SU-DHL-6 (cell line): ENCODE data around the gene TREM1.

ENCODE experiments used
- H2AFZ ChIP-seq: fragments of 200-600 bp; sonication (generic); 2 replicates; pipeline ENCODE4 v1.6.1; 2014; ENCODE audit warnings: low read depth, mild to moderate bottlenecking, moderate library complexity, mixed read lengths, antibody characterized with exemption, low read length; ENCODE audit not compliant: severe bottlenecking
- H3F3A ChIP-seq: fragments of 200-600 bp; shearing (Covaris generic); 2 replicates; pipeline ENCODE4 v1.6.0; 2016; ENCODE audit warnings: antibody characterized with exemption, mild to moderate bottlenecking; ENCODE audit not compliant: insufficient read depth
- H3K27ac ChIP-seq: fragments of 200-600 bp; sonication (generic); 2 replicates; pipeline ENCODE4 v1.5.1; 2016; ENCODE audit warnings: low read depth, mild to moderate bottlenecking, low read length, moderate library complexity, mixed read lengths
- H3K27me3 ChIP-seq: fragments of 200-600 bp; sonication (generic), shearing (Covaris generic); 2 replicates; pipeline ENCODE4 v1.6.0; 2014; ENCODE audit warnings: mild to moderate bottlenecking, low read length
- H3K36me3 ChIP-seq: fragments of 200-600 bp; sonication (generic); 2 replicates; pipeline ENCODE4 v1.6.1; 2014; ENCODE audit warnings: mild to moderate bottlenecking, low read length, mixed read lengths
- H3K4me2 ChIP-seq: fragments of 300-600, 200-600 bp; shearing (Covaris generic), sonication (generic); 2 replicates; pipeline ENCODE4 v1.6.0; 2014; ENCODE audit warnings: low read length, low read depth, mild to moderate bottlenecking; ENCODE audit not compliant: poor library complexity, severe bottlenecking
- H3K4me3 ChIP-seq: fragments of 200-600 bp; sonication (generic); 2 replicates; pipeline ENCODE4 v1.5.1; 2014; ENCODE audit warnings: antibody characterized with exemption, low read length, mild to moderate bottlenecking, mixed read lengths; ENCODE audit not compliant: insufficient read depth, poor library complexity, severe bottlenecking
- H3K79me2 ChIP-seq: fragments of 200-600 bp; sonication (generic); 2 replicates; pipeline ENCODE4 v1.6.1; 2014; ENCODE audit warnings: mild to moderate bottlenecking, low read length, moderate library complexity; ENCODE audit not compliant: insufficient read depth
- H3K9ac ChIP-seq: fragments of 200-600 bp; sonication (generic); 2 replicates; pipeline ENCODE4 v1.7.0; 2014; ENCODE audit warnings: mild to moderate bottlenecking, low read length
- H3K9me2 ChIP-seq: fragments of 200-600 bp; sonication (generic); replicated peaks from 2 replicates; pipeline ENCODE4 v1.6.1; 2014; ENCODE audit warnings: low read length; ENCODE audit not compliant: insufficient read depth
- H3K9me3 ChIP-seq: fragments of 200-600 bp; sonication (generic); 2 replicates; pipeline ENCODE4 v1.6.1; 2014; ENCODE audit warnings: low read length, mixed read lengths; ENCODE audit not compliant: insufficient read depth
- H4K20me1 ChIP-seq: fragments of 200-600 bp; sonication (generic); 2 replicates; pipeline ENCODE4 v1.6.1; 2014; ENCODE audit warnings: low read depth, mild to moderate bottlenecking, antibody characterized with exemption, low read length, moderate library complexity, mixed read lengths
- EZH2phosphoT487 ChIP-seq: fragments of 200-600 bp; sonication (generic), shearing (Covaris generic); conservative IDR thresholded peaks from 2 replicates; pipeline ENCODE4 v1.6.1; 2018; ENCODE audit warnings: mild to moderate bottlenecking, antibody characterized with exemption, low read length, moderate library complexity, mixed read lengths
- TF ChIP-seq, protein P1 (sequence below): fragments of 200-600 bp; sonication (generic); IDR thresholded peaks from one replicate; pipeline ENCODE4 v1.5.1; 2017; ENCODE audit warnings: antibody characterized with exemption, mild to moderate bottlenecking, low read length, moderate library complexity; ENCODE audit not compliant: insufficient read depth, poor library complexity, severe bottlenecking

The TREM1 gene

DNA sequence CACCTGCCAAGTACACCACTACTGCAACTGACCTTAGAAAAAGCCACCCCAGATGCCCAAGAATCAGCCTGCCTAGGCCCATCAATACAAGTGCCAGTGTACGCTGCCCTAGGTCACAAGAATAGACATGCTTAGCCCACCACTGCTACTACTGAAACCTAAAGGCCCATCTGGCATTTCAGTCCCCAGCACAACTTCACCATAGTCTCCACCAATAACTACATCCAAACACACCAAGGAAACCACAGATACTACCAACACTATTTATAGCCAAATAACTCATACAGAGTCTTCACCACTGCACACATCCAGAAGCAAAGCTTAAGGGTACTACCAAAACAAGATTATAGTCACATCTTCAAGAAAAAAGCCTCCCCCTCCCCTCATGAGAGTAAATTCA is 30.1 kb downstream of the TREM1 start:
- Histone ChIP-seq H4K20me1 (no peaks in the 10 kb centered on the region), H3K4me3 (no peak overlapping the region), H3K9ac (no peak overlapping the region), H3K27ac (no peak overlapping the region), H3K4me2 (no peak overlapping the region), H3K9me3 (peaks cover 8% of the 10 kb centered on the region; the same call in 1 of the 2 replicates), H3F3A (no peaks in the 10 kb centered on the region), H3K9me2 (no peaks in the 10 kb centered on the region), H3K79me2 (no peaks in the 10 kb centered on the region), H3K36me3 (no peaks in the 10 kb centered on the region), H3K27me3 (no peaks in the 10 kb centered on the region), H2AFZ (no peak overlapping the region)
- TF ChIP-seq, protein P1, sequence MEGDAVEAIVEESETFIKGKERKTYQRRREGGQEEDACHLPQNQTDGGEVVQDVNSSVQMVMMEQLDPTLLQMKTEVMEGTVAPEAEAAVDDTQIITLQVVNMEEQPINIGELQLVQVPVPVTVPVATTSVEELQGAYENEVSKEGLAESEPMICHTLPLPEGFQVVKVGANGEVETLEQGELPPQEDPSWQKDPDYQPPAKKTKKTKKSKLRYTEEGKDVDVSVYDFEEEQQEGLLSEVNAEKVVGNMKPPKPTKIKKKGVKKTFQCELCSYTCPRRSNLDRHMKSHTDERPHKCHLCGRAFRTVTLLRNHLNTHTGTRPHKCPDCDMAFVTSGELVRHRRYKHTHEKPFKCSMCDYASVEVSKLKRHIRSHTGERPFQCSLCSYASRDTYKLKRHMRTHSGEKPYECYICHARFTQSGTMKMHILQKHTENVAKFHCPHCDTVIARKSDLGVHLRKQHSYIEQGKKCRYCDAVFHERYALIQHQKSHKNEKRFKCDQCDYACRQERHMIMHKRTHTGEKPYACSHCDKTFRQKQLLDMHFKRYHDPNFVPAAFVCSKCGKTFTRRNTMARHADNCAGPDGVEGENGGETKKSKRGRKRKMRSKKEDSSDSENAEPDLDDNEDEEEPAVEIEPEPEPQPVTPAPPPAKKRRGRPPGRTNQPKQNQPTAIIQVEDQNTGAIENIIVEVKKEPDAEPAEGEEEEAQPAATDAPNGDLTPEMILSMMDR: no peak
- no peak for TF ChIP-seq EZH2phosphoT487

DNA sequence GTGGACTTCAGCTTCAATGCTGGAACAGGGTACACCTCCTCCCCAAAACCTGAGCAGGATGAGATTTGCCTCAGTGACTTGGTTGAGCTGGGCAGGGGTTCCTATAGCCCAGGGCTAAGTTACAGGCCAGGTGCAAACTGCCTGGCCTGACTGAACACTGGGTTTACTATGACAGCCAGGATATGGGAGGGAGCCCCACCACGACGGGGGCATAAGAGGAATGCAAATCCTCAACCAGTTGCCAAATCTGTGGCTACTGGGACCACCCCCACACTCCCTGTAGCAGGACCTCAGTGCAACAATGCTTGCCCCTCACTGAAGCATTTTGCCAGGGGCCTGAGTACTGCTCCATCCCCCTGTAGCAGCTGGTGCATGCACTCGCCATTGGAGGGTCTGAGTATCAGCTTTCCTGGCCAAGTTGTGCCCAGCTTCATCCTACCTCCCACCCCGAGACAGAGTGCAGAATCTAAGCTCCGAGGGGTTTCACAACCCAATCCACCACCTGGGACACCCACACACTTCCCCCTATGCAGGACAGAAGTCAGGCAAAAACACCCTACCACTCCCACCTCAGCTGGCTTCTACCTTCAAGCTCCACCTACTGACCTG is 30.7 kb downstream of the TREM1 start:
- Histone ChIP-seq H3K4me3 (no peak overlapping the region), H3K9me3 (0 out of 2 replicates have a peak, but pooled peaks cover 2% of the 10 kb centered on the region), H3K36me3 (no peaks in the 10 kb centered on the region), H4K20me1 (no peaks in the 10 kb centered on the region), H3K79me2 (no peaks in the 10 kb centered on the region), H3K4me2 (no peak overlapping the region), H3K27ac (no peak overlapping the region), H3K9me2 (no peaks in the 10 kb centered on the region), H3F3A (no peaks in the 10 kb centered on the region), H3K9ac (no peak overlapping the region), H3K27me3 (no peaks in the 10 kb centered on the region), H2AFZ (no peak overlapping the region)
- TF ChIP-seq, protein P1: no peak
- TF ChIP-seq EZH2phosphoT487: no peak

DNA sequence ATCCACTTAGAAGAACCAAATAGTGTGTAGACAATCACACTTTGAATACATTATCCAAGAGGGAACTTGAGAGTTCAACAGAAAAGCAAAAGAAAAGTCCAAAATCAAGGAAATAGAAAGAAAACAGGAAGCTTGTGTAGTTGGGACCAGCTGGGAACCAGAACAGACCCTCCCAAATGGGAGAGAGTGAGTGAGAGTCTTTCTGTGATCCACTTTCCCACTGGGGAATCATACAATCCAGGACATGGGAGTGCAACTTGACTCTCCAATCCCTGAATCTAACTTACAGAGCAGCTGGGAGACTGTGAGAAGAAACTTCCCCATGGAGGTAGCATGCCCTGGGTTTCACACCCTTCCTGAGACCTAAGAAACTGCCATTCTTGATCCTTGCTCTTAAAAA is 31.4 kb downstream of the TREM1 start:
- H3K9ac ChIP-seq: no peak overlapping the region
- H3K27ac ChIP-seq: no peak overlapping the region
- no peaks in the 10 kb centered on the region for H3K36me3 ChIP-seq
- H3K4me2 ChIP-seq: no peak overlapping the region
- no peak overlapping the region for H3K4me3 ChIP-seq
- no peaks in the 10 kb centered on the region for H4K20me1 ChIP-seq
- no peak overlapping the region for H2AFZ ChIP-seq
- H3K79me2 ChIP-seq: no peaks in the 10 kb centered on the region
- H3K9me2 ChIP-seq: no peaks in the 10 kb centered on the region
- H3K27me3 ChIP-seq: no peaks in the 10 kb centered on the region
- H3K9me3 ChIP-seq: no peaks in the 10 kb centered on the region
- TF ChIP-seq, protein P1: no peak
- no peak for TF ChIP-seq EZH2phosphoT487
- H3F3A ChIP-seq: no peaks in the 10 kb centered on the region
